Glomerular endothelial cell (primary cell): ENCODE data around the gene NRN1L. TPM values are rescaled to one million over a fixed set of nuclear protein-coding genes. Genes with fewer than 3 reads are reported as not detected.

ENCODE experiments used
- DNase-seq: peaks from one replicate; pipeline ENCODE4 v3.0.0-alpha.2; 2011; ENCODE audit warnings: low read depth, low spot score; ENCODE audit errors: extremely low read depth
- total RNA-seq: library from RNA; depleted of rRNA; stranded (reverse); fragments of >200 nt; gene quantifications from 2 replicates; pipeline ENCODE4 v1.2.3, GENCODE V29; 2015

Gene NRN1L
- total RNA-seq, 1 donor from 2014 or later: 0.76 TPM

GRCh38 chr16:67934306-67935100 lies 49.8 kb downstream of the NRN1L start:
- no peak for DNase-seq

GRCh38 chr16:67935101-67935401 lies 50.4 kb downstream of the NRN1L start:
- DNase-seq: no peak

- DNase-seq: no peak
Measured at GRCh38 chr16:67935402-67936123, 50.9 kb downstream of the NRN1L start.

Other genes with a start within 250 kb of the NRN1L start
- 0.63 and 3.3 TPM in 2 replicates for gene CARMIL2, start 239.7 kb upstream of the NRN1L start, total RNA-seq
- 23.3 and 24.1 TPM in 2 replicates for gene ACD, start 224.6 kb upstream of the NRN1L start, total RNA-seq
- gene PARD6A, start 223.9 kb upstream of the NRN1L start, total RNA-seq: 0.82 and 1.9 TPM in 2 replicates
- 20.5 and 25.9 TPM in 2 replicates for gene ENKD1, start 218.1 kb upstream of the NRN1L start, total RNA-seq
- gene C16orf86, start 218.1 kb upstream of the NRN1L start, total RNA-seq: 3.9 and 4.9 TPM in 2 replicates
- 31.5 and 35.7 TPM in 2 replicates for gene GFOD2, start 165.6 kb upstream of the NRN1L start, total RNA-seq
- gene RANBP10, start 78.3 kb upstream of the NRN1L start, total RNA-seq: 9.2 and 15.5 TPM in 2 replicates
- 0.39 and 0.88 TPM in 2 replicates for gene TSNAXIP1, start 78.0 kb upstream of the NRN1L start, total RNA-seq
- 30.8 and 36.8 TPM in 2 replicates for gene THAP11, start 42.6 kb upstream of the NRN1L start, total RNA-seq
- gene NUTF2, start 38.0 kb upstream of the NRN1L start, total RNA-seq: 253 and 269 TPM in 2 replicates
- gene CENPT, start 37.2 kb upstream of the NRN1L start, total RNA-seq: 46.0 and 48.5 TPM in 2 replicates
- gene EDC4, start 11.8 kb upstream of the NRN1L start, total RNA-seq: 73.3 and 75.7 TPM in 2 replicates
- 22.4 and 36.7 TPM in 2 replicates for gene PSKH1, start 8.4 kb downstream of the NRN1L start, total RNA-seq
- 0.12 and 0.34 TPM in 2 replicates for gene CTRL, start 47.0 kb downstream of the NRN1L start, total RNA-seq
- 70.6 and 77.1 TPM in 2 replicates for gene PSMB10, start 52.0 kb downstream of the NRN1L start, total RNA-seq
- 8.0 and 20.0 TPM in 2 replicates for gene LCAT, start 59.2 kb downstream of the NRN1L start, total RNA-seq
- gene SLC12A4, start 83.8 kb downstream of the NRN1L start, total RNA-seq: 44.6 and 99.8 TPM in 2 replicates
- not detected in 2 replicates for gene DPEP3, start 95.6 kb downstream of the NRN1L start, total RNA-seq
- 0.23 TPM in 1 of 2 replicates, not detected in the other for gene DPEP2, start 114.6 kb downstream of the NRN1L start, total RNA-seq
- not detected in 2 replicates for gene DPEP2NB, start 131.0 kb downstream of the NRN1L start, total RNA-seq
- gene DDX28, start 138.3 kb downstream of the NRN1L start, total RNA-seq: 5.3 and 7.5 TPM in 2 replicates
- 10.9 and 12.4 TPM in 2 replicates for gene DUS2, start 138.4 kb downstream of the NRN1L start, total RNA-seq
- gene NFATC3, start 200.5 kb downstream of the NRN1L start, total RNA-seq: 17.1 and 22.8 TPM in 2 replicates